ENCODE measurements around the gene GMDS.

The GMDS gene

DNA sequence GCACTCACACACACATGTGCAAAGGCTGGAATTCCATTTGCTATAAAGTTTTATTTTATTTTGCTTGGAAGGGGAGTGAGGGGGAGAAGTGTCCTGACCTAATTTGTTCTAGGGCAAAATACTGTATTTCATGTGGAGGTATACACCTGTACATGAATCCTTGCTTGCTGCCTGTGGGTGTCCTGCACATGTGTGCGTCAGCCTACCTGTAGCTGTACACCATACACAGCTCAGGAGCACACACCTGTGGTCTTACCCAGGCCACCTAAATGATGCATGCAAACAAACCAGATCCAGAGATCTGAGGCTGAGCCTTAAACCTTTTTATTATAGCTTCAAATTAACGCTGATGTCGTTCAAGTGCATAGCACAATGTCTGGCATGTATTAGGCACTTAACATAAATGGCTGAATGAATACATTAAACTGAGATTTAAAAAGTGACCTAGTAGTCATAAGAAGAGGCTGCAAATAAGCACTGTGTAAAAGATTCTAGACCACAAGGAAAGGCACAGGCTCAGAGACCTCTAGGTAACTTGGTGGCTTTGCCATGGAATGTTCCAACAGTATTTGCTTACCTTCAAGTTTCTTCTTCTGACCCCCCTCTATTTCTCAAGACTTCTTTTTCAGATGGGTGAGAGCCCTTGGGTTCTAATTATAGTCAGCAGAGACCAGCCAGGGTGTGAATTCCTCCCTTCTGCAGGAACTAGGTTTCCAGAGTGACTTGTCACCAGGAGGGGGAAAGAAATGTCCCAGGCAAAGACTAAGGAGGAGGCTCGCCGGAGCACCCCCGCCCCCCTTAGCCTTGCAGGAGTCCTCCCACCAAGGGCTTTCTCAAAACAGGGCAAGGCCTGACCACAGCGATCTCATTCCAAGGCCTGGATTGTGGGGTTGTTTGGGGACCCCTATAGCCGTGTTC, 622.3 kb downstream of the GMDS start:
- no peaks in the 10 kb centered on the region for H4K20me1 ChIP-seq (ENCODE audit: insufficient read depth, low read length)
- no peak overlapping the region for H3K9ac ChIP-seq (ENCODE audit: low read length)
- no peak overlapping the region for H3K4me2 ChIP-seq (ENCODE audit: low read length)
- no peaks in the 10 kb centered on the region for H3K9me3 ChIP-seq (ENCODE audit: insufficient read depth, low read length)
- H3K79me2 ChIP-seq (ENCODE audit: low read length): no peaks in the 10 kb centered on the region
- peaks cover 4% of the 10 kb centered on the region; the same call in 1 of the 2 replicates for H3K4me1 ChIP-seq (ENCODE audit: low read length)
- no peak overlapping the region for H3K27ac ChIP-seq (ENCODE audit: low read length)
- H3K36me3 ChIP-seq (replicated peaks; ENCODE audit: low read depth, low read length): no peaks in the 10 kb centered on the region
- TF ChIP-seq, protein P1, sequence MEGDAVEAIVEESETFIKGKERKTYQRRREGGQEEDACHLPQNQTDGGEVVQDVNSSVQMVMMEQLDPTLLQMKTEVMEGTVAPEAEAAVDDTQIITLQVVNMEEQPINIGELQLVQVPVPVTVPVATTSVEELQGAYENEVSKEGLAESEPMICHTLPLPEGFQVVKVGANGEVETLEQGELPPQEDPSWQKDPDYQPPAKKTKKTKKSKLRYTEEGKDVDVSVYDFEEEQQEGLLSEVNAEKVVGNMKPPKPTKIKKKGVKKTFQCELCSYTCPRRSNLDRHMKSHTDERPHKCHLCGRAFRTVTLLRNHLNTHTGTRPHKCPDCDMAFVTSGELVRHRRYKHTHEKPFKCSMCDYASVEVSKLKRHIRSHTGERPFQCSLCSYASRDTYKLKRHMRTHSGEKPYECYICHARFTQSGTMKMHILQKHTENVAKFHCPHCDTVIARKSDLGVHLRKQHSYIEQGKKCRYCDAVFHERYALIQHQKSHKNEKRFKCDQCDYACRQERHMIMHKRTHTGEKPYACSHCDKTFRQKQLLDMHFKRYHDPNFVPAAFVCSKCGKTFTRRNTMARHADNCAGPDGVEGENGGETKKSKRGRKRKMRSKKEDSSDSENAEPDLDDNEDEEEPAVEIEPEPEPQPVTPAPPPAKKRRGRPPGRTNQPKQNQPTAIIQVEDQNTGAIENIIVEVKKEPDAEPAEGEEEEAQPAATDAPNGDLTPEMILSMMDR (IDR thresholded peaks at IDR 0.05; ENCODE audit: low read depth, low read length): no peak
- no peak for TF ChIP-seq EZH2phosphoT487 (IDR thresholded peaks at IDR 0.05; ENCODE audit: low read depth)
- no peak overlapping the region for H2AFZ ChIP-seq (ENCODE audit: low read depth, low read length)
- H3K27me3 ChIP-seq (ENCODE audit: low read depth, low read length): peaks cover 9% of the 10 kb centered on the region
- no peak overlapping the region for H3K4me3 ChIP-seq (ENCODE audit: low read length)

- TF ChIP-seq, protein P1 (IDR thresholded peaks at IDR 0.05; ENCODE audit: low read depth, low read length): no peak
- no peaks in the 10 kb centered on the region for H3K9me3 ChIP-seq (ENCODE audit: insufficient read depth, low read length)
- H4K20me1 ChIP-seq (ENCODE audit: insufficient read depth, low read length): no peaks in the 10 kb centered on the region
- H3K4me3 ChIP-seq (ENCODE audit: low read length): no peak overlapping the region
- H3K9ac ChIP-seq (ENCODE audit: low read length): no peak overlapping the region
- H3K79me2 ChIP-seq (ENCODE audit: low read length): no peaks in the 10 kb centered on the region
- no peaks in the 10 kb centered on the region for H3K36me3 ChIP-seq (replicated peaks; ENCODE audit: low read depth, low read length)
- H2AFZ ChIP-seq (ENCODE audit: low read depth, low read length): no peak overlapping the region
- H3K4me1 ChIP-seq (ENCODE audit: low read length): peaks cover 4% of the 10 kb centered on the region; the same call in 1 of the 2 replicates
- H3K4me2 ChIP-seq (ENCODE audit: low read length): no peak overlapping the region
- H3K27me3 ChIP-seq (ENCODE audit: low read depth, low read length): peaks cover 9% of the 10 kb centered on the region
- H3K27ac ChIP-seq (ENCODE audit: low read length): no peak overlapping the region
Measured at GRCh38 chr6:1622220-1622850, 623.1 kb downstream of the GMDS start.

DNA sequence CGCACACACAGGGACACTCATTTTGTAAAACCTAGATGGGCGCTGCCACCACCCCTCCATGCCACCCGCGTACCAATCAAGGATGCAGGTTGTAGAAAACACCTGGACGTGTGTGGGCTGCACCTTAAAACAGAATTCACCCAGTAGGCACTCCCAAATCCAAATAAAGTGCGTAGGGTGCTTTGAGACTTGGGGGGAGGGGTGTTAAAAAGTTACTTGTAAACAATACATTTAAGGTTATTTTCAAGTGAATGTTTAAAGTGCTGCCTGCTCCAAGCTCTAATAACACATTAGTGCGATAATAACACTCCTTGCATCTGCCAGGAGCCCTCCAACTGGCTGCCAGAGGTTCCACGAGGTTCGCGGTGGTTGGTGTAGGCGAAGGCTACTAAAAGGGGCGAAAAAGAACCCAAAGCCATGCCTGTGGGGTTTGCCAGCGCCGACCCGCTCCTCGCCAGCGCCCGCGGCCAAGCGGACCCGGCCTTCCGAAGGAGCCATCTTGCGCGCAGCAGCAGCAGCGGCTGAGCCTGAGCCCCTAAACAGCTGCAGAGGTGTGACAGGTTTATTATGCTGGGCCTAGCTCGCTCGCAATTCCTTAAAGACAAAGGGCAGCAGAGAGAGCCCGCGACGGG, 624.2 kb downstream of the GMDS start:
- Histone ChIP-seq H3K27ac (ENCODE audit: low read length) (no peak overlapping the region), H2AFZ (ENCODE audit: low read depth, low read length) (no peak overlapping the region), H3K9ac (ENCODE audit: low read length) (no peak overlapping the region), H3K36me3 (replicated peaks; ENCODE audit: low read depth, low read length) (no peaks in the 10 kb centered on the region), H3K79me2 (ENCODE audit: low read length) (no peaks in the 10 kb centered on the region), H3K4me3 (ENCODE audit: low read length) (no peak overlapping the region), H3K4me1 (ENCODE audit: low read length) (peaks cover 4% of the 10 kb centered on the region; the same call in 1 of the 2 replicates), H3K4me2 (ENCODE audit: low read length) (no peak overlapping the region), H3K27me3 (ENCODE audit: low read depth, low read length) (peaks cover 9% of the 10 kb centered on the region), H3K9me3 (ENCODE audit: insufficient read depth, low read length) (no peaks in the 10 kb centered on the region), H4K20me1 (ENCODE audit: insufficient read depth, low read length) (no peaks in the 10 kb centered on the region)
- TF ChIP-seq, protein P1 (IDR thresholded peaks at IDR 0.05; ENCODE audit: low read depth, low read length): no peak
- no peak for TF ChIP-seq EZH2phosphoT487 (IDR thresholded peaks at IDR 0.05; ENCODE audit: low read depth)

Data from OCI-LY3 (cell line).